Activated B cell treated with CpG ODN at 0.5 μM for 24 hours (primary cell): Measurements from ENCODE around the gene SNX6. TPM values are rescaled to one million over a fixed set of nuclear protein-coding genes. Genes with fewer than 3 reads are reported as not detected.

ENCODE experiments used
- ATAC-seq: fragments of 200-7000 bp; cut with Tn5 transposase; one replicate; pipeline ENCODE4 v1.10.0; 2021; ENCODE audit warnings: low read depth, mild to moderate bottlenecking, moderate library complexity
- CTCF ChIA-PET: fragments of 350-600 bp; sonication (Branson Sonifier 250); formaldehyde crosslinking; loops from one replicate; lab custom pipeline; 2021; ENCODE audit warnings: antibody characterized with exemption; lab: Charles Lee
- POLR2A ChIA-PET: fragments of 350-600 bp; sonication (Branson Sonifier 250); formaldehyde crosslinking; loops from one replicate; lab custom pipeline; 2021; ENCODE audit warnings: antibody characterized with exemption; lab: Charles Lee
- DNase-seq: peaks from one replicate; pipeline ENCODE4 v3.0.0; 2022
- H3K27ac Mint-ChIP-seq: one replicate; pipeline ENCODE4 v1.8.0; 2020; ENCODE audit warnings: mixed read lengths
- H3K27me3 Mint-ChIP-seq: one replicate; pipeline ENCODE4 v1.8.0; 2021; ENCODE audit warnings: mixed read lengths
- H3K36me3 Mint-ChIP-seq: one replicate; pipeline ENCODE4 v1.8.0; 2021; ENCODE audit warnings: low read depth, mixed read lengths
- H3K4me1 Mint-ChIP-seq: one replicate; pipeline ENCODE4 v1.8.0; 2021; ENCODE audit warnings: mixed read lengths
- H3K4me3 Mint-ChIP-seq: one replicate; pipeline ENCODE4 v1.8.0; 2020; ENCODE audit warnings: mild to moderate bottlenecking, mixed read lengths
- H3K9me3 Mint-ChIP-seq: one replicate; pipeline ENCODE4 v1.8.0; 2020; ENCODE audit warnings: mixed read lengths
- intact Hi-C: fragments of 100-400 bp; cut with micrococcal nuclease; formaldehyde crosslinking; loops from one replicate; pipeline ENCODE4 v1.15.1; 2024
- total RNA-seq: library from RNA; stranded (reverse); gene quantifications from 2 replicates; pipeline ENCODE4 v1.2.3, GENCODE V29; 2022
- TF ChIP-seq, protein P1 (sequence below): fragments of 200-600 bp; IDR thresholded peaks from one replicate; pipeline ENCODE4 v1.8.0; 2022; ENCODE audit warnings: antibody characterized with exemption, mild to moderate bottlenecking

The SNX6 gene
- total RNA-seq, 1 donor from 2014 or later, result 56.0 TPM

DNA sequence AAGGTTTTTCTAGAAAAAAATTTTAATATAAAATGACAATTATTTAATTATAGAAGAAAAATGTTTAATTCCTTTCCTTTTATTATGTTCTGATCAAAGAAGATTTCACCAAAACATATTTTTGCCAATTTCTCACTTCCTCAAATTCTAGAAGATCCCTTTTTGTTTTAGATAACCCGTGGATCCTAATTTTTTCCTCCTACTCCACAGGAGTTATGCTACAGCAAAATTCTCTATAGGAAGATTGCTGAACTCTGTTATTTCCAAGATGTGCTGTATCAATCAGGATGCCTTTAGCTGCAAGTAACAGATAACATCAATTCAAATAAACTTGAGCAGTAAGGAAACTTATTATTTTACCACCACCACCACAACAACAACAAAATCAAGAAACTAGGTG lies 3.8 kb upstream of the SNX6 start:
- no peak overlapping the region for H3K4me3 Mint-ChIP-seq
- intact Hi-C loops, result loop anchor here (5.0 kb wide), 1 partner anchor 96 kb away; the partner anchor contains the start of gene EAPP
- H3K4me1 Mint-ChIP-seq, result peaks cover 7% of the 10 kb centered on the region
- DNase-seq (no peak), ATAC-seq (no peak)
- H3K27me3 Mint-ChIP-seq, result peaks cover 3% of the 10 kb centered on the region
- no peak overlapping the region for H3K27ac Mint-ChIP-seq
- no peaks in the 10 kb centered on the region for H3K9me3 Mint-ChIP-seq
- POLR2A ChIA-PET, result interaction anchor here (0.7 kb wide), 1 partner anchor 51 kb away, joined by 12 read pairs; no protein-coding TSS in a partner anchor
- CTCF ChIA-PET, result no interaction called here
- TF ChIP-seq, protein P1, sequence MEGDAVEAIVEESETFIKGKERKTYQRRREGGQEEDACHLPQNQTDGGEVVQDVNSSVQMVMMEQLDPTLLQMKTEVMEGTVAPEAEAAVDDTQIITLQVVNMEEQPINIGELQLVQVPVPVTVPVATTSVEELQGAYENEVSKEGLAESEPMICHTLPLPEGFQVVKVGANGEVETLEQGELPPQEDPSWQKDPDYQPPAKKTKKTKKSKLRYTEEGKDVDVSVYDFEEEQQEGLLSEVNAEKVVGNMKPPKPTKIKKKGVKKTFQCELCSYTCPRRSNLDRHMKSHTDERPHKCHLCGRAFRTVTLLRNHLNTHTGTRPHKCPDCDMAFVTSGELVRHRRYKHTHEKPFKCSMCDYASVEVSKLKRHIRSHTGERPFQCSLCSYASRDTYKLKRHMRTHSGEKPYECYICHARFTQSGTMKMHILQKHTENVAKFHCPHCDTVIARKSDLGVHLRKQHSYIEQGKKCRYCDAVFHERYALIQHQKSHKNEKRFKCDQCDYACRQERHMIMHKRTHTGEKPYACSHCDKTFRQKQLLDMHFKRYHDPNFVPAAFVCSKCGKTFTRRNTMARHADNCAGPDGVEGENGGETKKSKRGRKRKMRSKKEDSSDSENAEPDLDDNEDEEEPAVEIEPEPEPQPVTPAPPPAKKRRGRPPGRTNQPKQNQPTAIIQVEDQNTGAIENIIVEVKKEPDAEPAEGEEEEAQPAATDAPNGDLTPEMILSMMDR, result no peak
- H3K36me3 Mint-ChIP-seq, result peaks cover 2% of the 10 kb centered on the region

DNA sequence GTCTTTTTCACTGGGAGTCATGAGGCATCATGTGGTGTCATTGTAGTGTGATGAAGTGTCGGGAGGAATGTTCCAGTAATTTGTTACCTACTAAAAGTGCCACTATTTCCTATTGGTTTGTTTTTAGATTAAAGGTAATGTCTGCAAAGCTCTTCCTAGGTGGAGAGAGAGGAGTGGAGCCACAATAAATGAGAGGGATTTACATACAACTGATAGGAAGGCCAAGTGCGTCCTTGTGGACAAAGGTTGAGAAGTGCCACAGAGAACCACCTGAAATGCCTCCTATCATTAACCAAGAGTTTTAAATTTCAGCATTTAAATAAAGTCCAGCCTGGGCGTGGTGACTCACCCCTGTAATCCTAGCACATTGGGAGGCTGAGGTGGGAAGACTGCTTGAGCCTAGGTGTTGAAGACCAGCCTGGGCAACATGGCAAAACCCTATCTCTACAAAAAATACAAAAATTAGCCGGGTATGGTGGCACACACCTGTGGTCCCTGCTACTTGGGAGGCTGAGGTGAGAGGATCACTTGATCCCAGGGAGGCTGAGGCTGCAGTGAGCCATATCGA lies 2.5 kb upstream of the SNX6 start:
- DNase-seq (no peak), ATAC-seq (no peak)
- POLR2A ChIA-PET, result no interaction called here
- Mint-ChIP-seq H3K27me3 (peaks cover 3% of the 10 kb centered on the region), H3K36me3 (peaks cover 4% of the 10 kb centered on the region), H3K4me1 (peaks cover 10% of the 10 kb centered on the region), H3K27ac (no peak overlapping the region), H3K4me3 (no peak overlapping the region), H3K9me3 (no peaks in the 10 kb centered on the region)
- TF ChIP-seq, protein P1, result no peak
- CTCF ChIA-PET, result no interaction called here
- intact Hi-C loops, result loop anchor here (5.0 kb wide), 1 partner anchor 95 kb away; the partner anchor contains the start of gene EAPP

- no peaks in the 10 kb centered on the region for H3K9me3 Mint-ChIP-seq
- ATAC-seq (no peak), DNase-seq (no peak)
- TF ChIP-seq, protein P1, result no peak
- H3K27ac Mint-ChIP-seq, result peak overlapping the region; percentile 93
- CTCF ChIA-PET, result no interaction called here
- peaks cover 10% of the 10 kb centered on the region for H3K4me1 Mint-ChIP-seq
- H3K27me3 Mint-ChIP-seq, result peaks cover 3% of the 10 kb centered on the region
- intact Hi-C loops, result loop anchor here (1.0 kb wide), 1 partner anchor 85 kb away; the partner anchor contains the start of gene CFL2
- POLR2A ChIA-PET, result no interaction called here
- peak overlapping the region; percentile 97 for H3K4me3 Mint-ChIP-seq
- peaks cover 13% of the 10 kb centered on the region for H3K36me3 Mint-ChIP-seq
Measured at GRCh38 chr14:34629344-34629656, 648 bp downstream of the SNX6 start.

DNA sequence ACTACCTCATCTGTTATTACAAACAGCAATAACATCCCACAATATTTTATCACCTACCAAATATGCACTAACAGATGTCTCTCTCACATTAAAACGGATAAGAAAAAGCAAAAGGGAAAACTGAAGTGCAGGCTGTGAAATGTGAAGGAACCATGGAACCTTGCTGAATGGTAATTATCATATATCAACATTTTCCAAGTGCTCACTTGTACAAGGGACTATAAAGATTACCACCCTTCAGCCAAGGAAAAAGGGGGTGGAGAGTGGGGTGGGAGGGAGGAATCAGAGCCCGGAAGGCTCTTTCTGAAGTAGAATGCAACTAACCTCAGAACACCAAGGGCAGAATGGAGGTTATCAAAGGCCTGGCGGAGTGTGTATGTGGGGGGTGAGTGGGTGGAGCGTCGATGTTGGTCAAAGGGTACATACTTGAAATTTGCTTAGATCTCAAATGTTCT lies 1.2 kb downstream of the SNX6 start:
- ChIA-PET CTCF (no interaction called here), POLR2A (no interaction called here)
- ATAC-seq, result no peak
- H3K4me1 Mint-ChIP-seq, result peaks cover 10% of the 10 kb centered on the region
- intact Hi-C loops, result loop anchor here (1.0 kb wide), 1 partner anchor 86 kb away; the partner anchor contains the start of gene CFL2
- H3K4me3 Mint-ChIP-seq, result peak overlapping the region; percentile 97
- peaks cover 14% of the 10 kb centered on the region for H3K36me3 Mint-ChIP-seq
- H3K9me3 Mint-ChIP-seq, result no peaks in the 10 kb centered on the region
- H3K27ac Mint-ChIP-seq, result peak overlapping the region; percentile 4
- peaks cover 3% of the 10 kb centered on the region for H3K27me3 Mint-ChIP-seq
- no peak for DNase-seq
- TF ChIP-seq, protein P1, result no peak

- DNase-seq (no peak), ATAC-seq (no peak)
- H3K27ac Mint-ChIP-seq, result no peak overlapping the region
- H3K36me3 Mint-ChIP-seq, result peaks cover 46% of the 10 kb centered on the region
- H3K4me1 Mint-ChIP-seq, result peaks cover 9% of the 10 kb centered on the region
- H3K9me3 Mint-ChIP-seq, result no peaks in the 10 kb centered on the region
- TF ChIP-seq, protein P1, result no peak
- no peaks in the 10 kb centered on the region for H3K27me3 Mint-ChIP-seq
- H3K4me3 Mint-ChIP-seq, result no peak overlapping the region
- ChIA-PET CTCF (no interaction called here), POLR2A (no interaction called here)
- intact Hi-C loops, result no loop called here
Measured at GRCh38 chr14:34623506-34623905, 6.4 kb downstream of the SNX6 start.
